Fibroblast of mammary gland (primary cell): Measurements from ENCODE around the gene KCNK15.
"Not testable (repeated sequence)": the region's sequence is repeated elsewhere in the genome, so short reads cannot be mapped to it uniquely, and the experiment has no call there.

Experiments used
- DNase-seq: peaks from one replicate; pipeline ENCODE4 v3.0.0-alpha.2; 2010; ENCODE audit warnings: low read depth
- H3K4me3 ChIP-seq: 2 replicates; pipeline ENCODE4 v1.5.1; 2011; ENCODE audit warnings: low read depth, mild to moderate bottlenecking, low read length, moderate library complexity; ENCODE audit not compliant: control insufficient read depth
- TF ChIP-seq, protein P1 (sequence below): conservative IDR thresholded peaks from 2 replicates; pipeline ENCODE4 v1.5.1; 2011; ENCODE audit warnings: low read depth, low read length, inconsistent platforms; ENCODE audit not compliant: control insufficient read depth, insufficient read depth

Gene KCNK15

DNA sequence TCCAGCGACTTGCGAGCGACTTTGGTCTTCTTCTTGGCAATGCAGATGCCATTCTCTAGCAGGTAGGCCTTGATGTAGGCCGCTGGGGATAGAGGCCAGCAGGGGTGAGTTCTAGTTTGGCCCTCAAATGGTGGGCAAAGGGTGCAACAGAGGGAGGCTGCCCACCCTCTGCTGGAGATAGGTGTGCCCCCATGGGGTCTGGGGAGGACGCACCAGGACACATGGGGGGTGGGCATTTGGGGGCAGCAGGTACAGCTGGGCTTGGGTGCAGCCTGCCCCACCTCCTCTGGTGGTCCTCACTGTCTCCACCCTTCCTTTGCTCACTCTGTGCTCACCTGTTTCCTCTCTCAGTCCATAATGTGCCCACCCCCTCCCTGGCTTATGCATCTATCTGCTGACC is 11.3 kb downstream of the KCNK15 start:
- no peak overlapping the region for H3K4me3 ChIP-seq
- TF ChIP-seq, protein P1, sequence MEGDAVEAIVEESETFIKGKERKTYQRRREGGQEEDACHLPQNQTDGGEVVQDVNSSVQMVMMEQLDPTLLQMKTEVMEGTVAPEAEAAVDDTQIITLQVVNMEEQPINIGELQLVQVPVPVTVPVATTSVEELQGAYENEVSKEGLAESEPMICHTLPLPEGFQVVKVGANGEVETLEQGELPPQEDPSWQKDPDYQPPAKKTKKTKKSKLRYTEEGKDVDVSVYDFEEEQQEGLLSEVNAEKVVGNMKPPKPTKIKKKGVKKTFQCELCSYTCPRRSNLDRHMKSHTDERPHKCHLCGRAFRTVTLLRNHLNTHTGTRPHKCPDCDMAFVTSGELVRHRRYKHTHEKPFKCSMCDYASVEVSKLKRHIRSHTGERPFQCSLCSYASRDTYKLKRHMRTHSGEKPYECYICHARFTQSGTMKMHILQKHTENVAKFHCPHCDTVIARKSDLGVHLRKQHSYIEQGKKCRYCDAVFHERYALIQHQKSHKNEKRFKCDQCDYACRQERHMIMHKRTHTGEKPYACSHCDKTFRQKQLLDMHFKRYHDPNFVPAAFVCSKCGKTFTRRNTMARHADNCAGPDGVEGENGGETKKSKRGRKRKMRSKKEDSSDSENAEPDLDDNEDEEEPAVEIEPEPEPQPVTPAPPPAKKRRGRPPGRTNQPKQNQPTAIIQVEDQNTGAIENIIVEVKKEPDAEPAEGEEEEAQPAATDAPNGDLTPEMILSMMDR = no peak
- no peak for DNase-seq

DNA sequence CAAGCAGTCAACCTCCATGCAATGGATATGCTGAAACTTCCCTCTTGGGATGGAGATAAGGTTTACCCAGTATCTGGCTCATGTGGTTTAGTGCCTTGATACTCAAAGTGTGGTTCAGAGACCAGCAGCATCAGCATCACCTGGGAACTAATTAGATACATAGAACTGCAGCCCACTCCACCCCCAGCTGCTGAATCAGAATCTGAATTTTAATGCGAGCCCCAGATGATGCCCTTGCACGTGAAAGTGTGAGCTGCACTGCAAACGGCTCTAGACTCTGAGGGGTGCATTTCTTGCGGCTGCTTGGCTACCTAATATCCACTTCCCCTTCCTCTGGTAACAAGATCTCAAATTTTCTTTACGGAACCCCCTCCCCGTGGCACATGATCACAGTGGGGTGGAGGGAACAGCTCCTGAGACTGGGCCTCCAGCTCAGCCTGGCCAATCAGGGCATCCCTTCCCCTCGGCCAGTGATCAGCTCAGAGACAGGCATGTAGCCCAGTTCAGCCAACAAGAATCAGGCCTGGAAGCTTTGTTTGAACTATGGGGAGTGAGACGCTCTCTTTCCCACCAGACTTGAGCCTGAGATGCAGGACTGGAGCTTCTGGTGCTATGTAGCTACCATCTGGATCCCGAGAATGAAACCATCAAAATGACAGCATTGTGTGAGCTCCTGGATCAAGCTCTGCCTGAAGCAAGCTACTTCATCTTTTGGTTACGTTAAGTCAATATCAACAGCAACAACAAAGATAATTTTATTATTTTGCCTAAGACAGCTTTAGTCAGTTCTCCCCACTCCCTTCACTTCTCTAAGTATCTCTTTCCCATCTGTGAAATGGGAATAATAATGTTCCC is 12.8 kb downstream of the KCNK15 start:
- TF ChIP-seq, protein P1 = no peak

DNA sequence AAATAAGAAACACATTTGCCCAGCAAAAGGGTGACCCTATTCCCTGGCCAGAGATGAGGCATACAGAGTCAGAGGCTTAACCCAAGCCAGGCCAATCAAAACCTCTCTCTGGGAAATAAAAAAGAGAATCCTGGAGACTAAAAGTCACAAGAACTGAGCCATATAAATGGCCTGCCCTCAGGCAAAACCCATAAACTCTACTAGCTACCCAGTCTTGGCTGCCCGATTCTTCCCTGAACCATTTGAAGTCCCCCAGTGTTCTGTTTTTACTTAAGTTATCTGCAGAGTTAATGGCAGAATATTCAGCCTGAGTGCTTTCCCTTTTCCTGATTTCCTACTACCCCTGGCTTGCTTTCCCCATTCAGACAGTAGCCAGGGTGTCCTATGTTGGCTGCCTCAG is 13.9 kb downstream of the KCNK15 start:
- H3K4me3 ChIP-seq = no peak overlapping the region
- TF ChIP-seq, protein P1 = no peak
- no peak for DNase-seq

More for the DNA sequence above, 12.8 kb downstream of the KCNK15 start:
- no peak for DNase-seq
- H3K4me3 ChIP-seq = no peak overlapping the region

DNA sequence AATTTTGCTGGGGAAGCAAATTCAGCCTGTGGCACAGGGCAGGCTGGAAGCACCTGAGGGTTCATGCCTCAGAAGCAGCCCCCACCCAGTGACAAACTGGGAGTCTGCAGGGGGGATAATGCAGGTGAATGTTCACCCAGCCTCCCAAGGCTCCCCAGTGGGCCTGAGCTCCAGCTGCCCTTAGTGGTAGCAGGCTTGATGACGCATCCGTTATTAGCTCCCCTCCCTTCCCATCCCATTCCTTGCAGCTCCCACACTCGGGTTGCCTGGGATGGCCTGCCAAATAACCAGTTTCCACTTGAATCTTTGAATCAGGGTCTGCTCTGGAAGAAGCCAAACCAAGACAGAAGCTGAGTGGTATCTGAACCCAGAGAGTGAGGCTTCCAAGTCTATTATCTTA is 15.8 kb downstream of the KCNK15 start:
- peak; percentile 17 for DNase-seq
- TF ChIP-seq, protein P1 = no peak
- H3K4me3 ChIP-seq = no peak overlapping the region

DNA sequence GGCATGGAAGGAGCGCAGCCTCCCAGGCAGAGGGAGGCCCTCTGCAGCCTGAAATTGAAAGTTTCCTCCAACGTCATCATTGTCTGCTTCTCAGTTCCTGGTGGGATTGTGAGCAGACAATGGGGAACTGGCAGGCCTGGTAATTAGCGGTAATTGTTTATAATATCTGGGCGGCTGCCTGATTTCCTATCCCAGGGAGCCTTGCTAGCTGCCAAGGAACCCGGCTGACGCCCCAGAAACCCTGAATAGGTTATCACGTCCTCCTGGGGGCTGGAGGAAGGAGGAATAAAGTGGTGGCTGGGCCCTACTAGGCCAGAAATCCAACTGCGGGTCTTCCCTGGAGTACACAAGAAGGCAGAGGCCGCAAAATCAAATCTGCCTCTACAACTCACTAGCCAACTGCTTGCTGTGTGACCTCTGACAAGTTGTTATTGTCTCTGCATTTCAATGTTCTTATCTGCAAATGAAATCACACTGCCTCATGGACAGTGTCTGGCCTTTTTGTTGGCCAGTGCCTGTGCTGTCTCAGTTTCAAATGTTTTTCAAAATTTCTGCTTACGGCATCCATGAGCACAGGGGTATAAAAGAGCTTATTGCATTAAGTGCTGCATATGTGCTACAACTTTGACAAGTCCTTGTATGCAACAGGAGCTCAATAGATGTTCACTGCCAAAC is 16.9 kb downstream of the KCNK15 start:
- no peak overlapping the region for H3K4me3 ChIP-seq
- DNase-seq = no peak
- TF ChIP-seq, protein P1 = no peak

DNA sequence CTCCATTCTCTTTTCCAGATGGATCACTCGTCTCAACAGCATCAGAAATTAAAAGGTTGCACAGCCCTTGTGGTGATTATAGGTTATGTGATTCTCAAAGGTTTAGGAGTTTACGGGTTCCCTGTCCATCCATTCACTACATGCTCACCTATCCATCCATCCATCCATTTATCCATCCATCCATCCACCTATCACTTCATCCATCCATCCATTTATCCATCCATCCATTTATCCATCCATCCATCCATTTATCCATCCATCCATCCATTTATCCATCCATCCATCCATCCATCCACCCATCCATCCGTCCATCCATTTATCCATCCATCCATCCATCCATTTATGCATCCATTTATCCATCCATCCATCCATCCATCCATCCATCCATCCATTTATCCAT is 18.1 kb downstream of the KCNK15 start:
- H3K4me3 ChIP-seq, DNase-seq: not testable (repeated sequence)

DNA sequence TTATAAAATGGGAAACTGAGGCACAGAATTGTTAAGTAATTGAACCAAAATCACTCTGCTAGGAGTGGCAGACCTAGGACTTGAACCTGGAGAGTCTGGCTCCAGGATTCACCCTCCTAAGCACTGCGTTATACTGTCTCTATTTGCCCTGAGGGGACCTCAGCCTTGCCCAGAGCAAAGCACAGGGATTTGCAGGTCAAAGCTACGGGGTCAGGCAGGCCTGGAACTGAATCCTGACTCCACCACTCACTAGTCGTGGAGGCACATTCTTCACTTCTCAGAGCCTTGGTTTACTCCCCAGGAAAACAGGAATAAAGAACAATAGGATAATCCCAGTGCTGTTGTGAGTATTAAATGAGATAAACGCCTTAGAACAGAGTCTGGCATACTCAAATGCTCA is 19.4 kb downstream of the KCNK15 start:
- TF ChIP-seq, protein P1 = no peak
- DNase-seq = no peak
- H3K4me3 ChIP-seq = no peak overlapping the region
